Measurements from ENCODE around the gene QPCT. TPM values are rescaled to one million over a fixed set of nuclear protein-coding genes. Genes with fewer than 3 reads are reported as not detected.

Gene QPCT
- total and polyA plus RNA-seq, 2 experiments from 2014 or later = 13.2 TPM

DNA sequence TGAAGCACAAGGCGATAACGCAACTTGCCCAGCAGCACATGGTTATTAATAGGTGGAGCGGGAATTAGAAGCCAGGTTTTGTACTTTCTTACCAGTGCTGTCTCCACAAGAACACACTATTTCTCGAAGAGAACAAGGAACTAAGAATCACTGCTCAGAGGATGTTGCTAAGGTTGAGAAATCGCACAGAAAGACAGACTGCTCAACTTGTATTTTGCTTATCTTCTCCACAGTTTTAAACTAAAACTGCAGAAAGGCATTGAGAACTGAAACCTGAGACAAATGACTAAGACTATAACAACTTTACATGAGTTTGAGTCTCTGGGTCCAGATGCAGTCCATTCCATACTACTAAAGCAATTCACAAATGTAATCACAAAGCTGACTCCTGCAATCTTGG, 26.0 kb upstream of the QPCT start:
- H4K20me1 ChIP-seq (replicated peaks; ENCODE audit: insufficient read depth) = peaks cover 22% of the 10 kb centered on the region; the same call in 1 of the 2 replicates
- H3K4me2 ChIP-seq = no peak overlapping the region
- ATAC-seq (no peak), DNase-seq (ENCODE audit: low spot score) (no peak)
- peaks cover 100% of the 10 kb centered on the region for H3K79me2 ChIP-seq (replicated peaks; ENCODE audit: insufficient read depth)
- H3K27me3 ChIP-seq (ENCODE audit: insufficient read depth) = no peaks in the 10 kb centered on the region
- TF ChIP-seq REST (IDR thresholded peaks at IDR 0.05; ENCODE audit: unreplicated experiment) (no peak), EZH2 (IDR thresholded peaks at IDR 0.05; ENCODE audit: low read depth, unreplicated experiment) (no peak), JUNB (IDR thresholded peaks at IDR 0.05; ENCODE audit: unreplicated experiment) (no peak), ETS1 (IDR thresholded peaks at IDR 0.05) (no peak), CREB1 (CRISPR knock-in tag; IDR thresholded peaks at IDR 0.05; ENCODE audit: low read depth) (no peak), CTCF (conservative IDR thresholded peaks at IDR 0.05; ENCODE audit: low read depth in 2 of 2) (no peak), EZH2phosphoT487 (IDR thresholded peaks at IDR 0.05; ENCODE audit: unreplicated experiment) (no peak), ZNF114 (CRISPR knock-in tag; IDR thresholded peaks at IDR 0.05) (no peak), POLR2AphosphoS5 (IDR thresholded peaks at IDR 0.05; ENCODE audit: low read depth) (no peak), ZNF331 (CRISPR knock-in tag; IDR thresholded peaks at IDR 0.05; ENCODE audit: low read depth) (no peak), NANOG (IDR thresholded peaks at IDR 0.05; ENCODE audit: borderline replicate concordance) (no peak), STAT1 (IDR thresholded peaks at IDR 0.05; ENCODE audit: unreplicated experiment) (no peak)
- TF ChIP-seq, protein P1, sequence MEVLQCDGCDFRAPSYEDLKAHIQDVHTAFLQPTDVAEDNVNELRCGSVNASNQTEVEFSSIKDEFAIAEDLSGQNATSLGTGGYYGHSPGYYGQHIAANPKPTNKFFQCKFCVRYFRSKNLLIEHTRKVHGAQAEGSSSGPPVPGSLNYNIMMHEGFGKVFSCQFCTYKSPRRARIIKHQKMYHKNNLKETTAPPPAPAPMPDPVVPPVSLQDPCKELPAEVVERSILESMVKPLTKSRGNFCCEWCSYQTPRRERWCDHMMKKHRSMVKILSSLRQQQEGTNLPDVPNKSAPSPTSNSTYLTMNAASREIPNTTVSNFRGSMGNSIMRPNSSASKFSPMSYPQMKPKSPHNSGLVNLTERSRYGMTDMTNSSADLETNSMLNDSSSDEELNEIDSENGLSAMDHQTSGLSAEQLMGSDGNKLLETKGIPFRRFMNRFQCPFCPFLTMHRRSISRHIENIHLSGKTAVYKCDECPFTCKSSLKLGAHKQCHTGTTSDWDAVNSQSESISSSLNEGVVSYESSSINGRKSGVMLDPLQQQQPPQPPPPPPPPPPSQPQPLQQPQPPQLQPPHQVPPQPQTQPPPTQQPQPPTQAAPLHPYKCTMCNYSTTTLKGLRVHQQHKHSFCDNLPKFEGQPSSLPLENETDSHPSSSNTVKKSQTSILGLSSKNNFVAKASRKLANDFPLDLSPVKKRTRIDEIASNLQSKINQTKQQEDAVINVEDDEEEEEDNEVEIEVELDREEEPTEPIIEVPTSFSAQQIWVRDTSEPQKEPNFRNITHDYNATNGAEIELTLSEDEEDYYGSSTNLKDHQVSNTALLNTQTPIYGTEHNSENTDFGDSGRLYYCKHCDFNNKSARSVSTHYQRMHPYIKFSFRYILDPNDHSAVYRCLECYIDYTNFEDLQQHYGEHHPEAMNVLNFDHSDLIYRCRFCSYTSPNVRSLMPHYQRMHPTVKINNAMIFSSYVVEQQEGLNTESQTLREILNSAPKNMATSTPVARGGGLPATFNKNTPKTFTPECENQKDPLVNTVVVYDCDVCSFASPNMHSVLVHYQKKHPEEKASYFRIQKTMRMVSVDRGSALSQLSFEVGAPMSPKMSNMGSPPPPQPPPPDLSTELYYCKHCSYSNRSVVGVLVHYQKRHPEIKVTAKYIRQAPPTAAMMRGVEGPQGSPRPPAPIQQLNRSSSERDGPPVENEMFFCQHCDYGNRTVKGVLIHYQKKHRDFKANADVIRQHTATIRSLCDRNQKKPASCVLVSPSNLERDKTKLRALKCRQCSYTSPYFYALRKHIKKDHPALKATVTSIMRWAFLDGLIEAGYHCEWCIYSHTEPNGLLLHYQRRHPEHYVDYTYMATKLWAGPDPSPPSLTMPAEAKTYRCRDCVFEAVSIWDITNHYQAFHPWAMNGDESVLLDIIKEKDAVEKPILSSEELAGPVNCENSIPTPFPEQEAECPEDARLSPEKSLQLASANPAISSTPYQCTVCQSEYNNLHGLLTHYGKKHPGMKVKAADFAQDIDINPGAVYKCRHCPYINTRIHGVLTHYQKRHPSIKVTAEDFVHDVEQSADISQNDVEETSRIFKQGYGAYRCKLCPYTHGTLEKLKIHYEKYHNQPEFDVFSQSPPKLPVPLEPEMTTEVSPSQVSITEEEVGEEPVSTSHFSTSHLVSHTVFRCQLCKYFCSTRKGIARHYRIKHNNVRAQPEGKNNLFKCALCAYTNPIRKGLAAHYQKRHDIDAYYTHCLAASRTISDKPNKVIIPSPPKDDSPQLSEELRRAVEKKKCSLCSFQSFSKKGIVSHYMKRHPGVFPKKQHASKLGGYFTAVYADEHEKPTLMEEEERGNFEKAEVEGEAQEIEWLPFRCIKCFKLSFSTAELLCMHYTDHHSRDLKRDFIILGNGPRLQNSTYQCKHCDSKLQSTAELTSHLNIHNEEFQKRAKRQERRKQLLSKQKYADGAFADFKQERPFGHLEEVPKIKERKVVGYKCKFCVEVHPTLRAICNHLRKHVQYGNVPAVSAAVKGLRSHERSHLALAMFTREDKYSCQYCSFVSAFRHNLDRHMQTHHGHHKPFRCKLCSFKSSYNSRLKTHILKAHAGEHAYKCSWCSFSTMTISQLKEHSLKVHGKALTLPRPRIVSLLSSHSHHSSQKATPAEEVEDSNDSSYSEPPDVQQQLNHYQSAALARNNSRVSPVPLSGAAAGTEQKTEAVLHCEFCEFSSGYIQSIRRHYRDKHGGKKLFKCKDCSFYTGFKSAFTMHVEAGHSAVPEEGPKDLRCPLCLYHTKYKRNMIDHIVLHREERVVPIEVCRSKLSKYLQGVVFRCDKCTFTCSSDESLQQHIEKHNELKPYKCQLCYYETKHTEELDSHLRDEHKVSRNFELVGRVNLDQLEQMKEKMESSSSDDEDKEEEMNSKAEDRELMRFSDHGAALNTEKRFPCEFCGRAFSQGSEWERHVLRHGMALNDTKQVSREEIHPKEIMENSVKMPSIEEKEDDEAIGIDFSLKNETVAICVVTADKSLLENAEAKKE (CRISPR knock-in tag; IDR thresholded peaks at IDR 0.05) = no peak
- H3K4me3 ChIP-seq = no peak overlapping the region
- Mint-ChIP-seq H3K27ac (no peak overlapping the region), H3K4me1 (peaks cover 60% of the 10 kb centered on the region), H3K4me3 (no peak overlapping the region), H3K27me3 (ENCODE audit: insufficient read depth, low read depth, poor library complexity) (peaks cover 2% of the 10 kb centered on the region), H3K36me3 (ENCODE audit: low read depth) (peaks cover 3% of the 10 kb centered on the region; the same call in 1 of the 3 replicates), H3K9me3 (no peaks in the 10 kb centered on the region)
- H2AFZ ChIP-seq = no peak overlapping the region
- peaks cover 40% of the 10 kb centered on the region for H3K4me1 ChIP-seq (ENCODE audit: insufficient read depth)
- 0 out of 2 replicates have a peak, but pooled peaks cover 1% of the 10 kb centered on the region for H3F3A ChIP-seq (replicated peaks; ENCODE audit: low read depth)
- H3K9me2 ChIP-seq (ENCODE audit: insufficient read depth) = no peaks in the 10 kb centered on the region
- H3K36me3 ChIP-seq (ENCODE audit: insufficient read depth) = peaks cover 3% of the 10 kb centered on the region; the same call in 1 of the 2 replicates
- no peak overlapping the region for H3K27ac ChIP-seq (ENCODE audit: low read depth)

Measured in GM23338 (cell line).